Neural crest cell (in vitro differentiated cells): ENCODE results near the gene PRLR. TPM values are rescaled to one million over a fixed set of nuclear protein-coding genes. Genes with fewer than 3 reads are reported as not detected.

Source experiments
- DNase-seq: peaks from one replicate; pipeline ENCODE4 v3.0.0; 2021; ENCODE audit warnings: low read depth, mixed read lengths, low spot score
- H3K27ac Mint-ChIP-seq: one replicate; pipeline ENCODE4 v1.8.0; 2021; ENCODE audit warnings: mild to moderate bottlenecking, mixed read lengths; ENCODE audit not compliant: unreplicated experiment
- H3K27me3 Mint-ChIP-seq: 2 replicates; pipeline ENCODE4 v1.8.0; 2021; ENCODE audit warnings: low read depth, mild to moderate bottlenecking, mixed read lengths
- H3K36me3 Mint-ChIP-seq: 2 replicates; pipeline ENCODE4 v1.8.0; 2021; ENCODE audit warnings: low read depth, mild to moderate bottlenecking, mixed read lengths
- H3K4me1 Mint-ChIP-seq: 2 replicates; pipeline ENCODE4 v1.8.0; 2021; ENCODE audit warnings: mixed read lengths
- H3K4me3 Mint-ChIP-seq: one replicate; pipeline ENCODE4 v1.8.0; 2021; ENCODE audit warnings: mild to moderate bottlenecking, mixed read lengths
- H3K9me3 Mint-ChIP-seq: 2 replicates; pipeline ENCODE4 v1.8.0; 2021; ENCODE audit warnings: mixed read lengths
- total RNA-seq: library from RNA; stranded (reverse); gene quantifications from 2 replicates; pipeline ENCODE4 v1.2.1, GENCODE V29; 2021
- TF ChIP-seq, protein P1 (sequence below): fragments of 200-600 bp; sonication (generic); conservative IDR thresholded peaks from 2 replicates; pipeline ENCODE4 v1.5.0; 2021; ENCODE audit warnings: antibody characterized with exemption, mild to moderate bottlenecking

PRLR gene
- total RNA-seq, 1 donor from 2014 or later: 0.58 TPM

DNA sequence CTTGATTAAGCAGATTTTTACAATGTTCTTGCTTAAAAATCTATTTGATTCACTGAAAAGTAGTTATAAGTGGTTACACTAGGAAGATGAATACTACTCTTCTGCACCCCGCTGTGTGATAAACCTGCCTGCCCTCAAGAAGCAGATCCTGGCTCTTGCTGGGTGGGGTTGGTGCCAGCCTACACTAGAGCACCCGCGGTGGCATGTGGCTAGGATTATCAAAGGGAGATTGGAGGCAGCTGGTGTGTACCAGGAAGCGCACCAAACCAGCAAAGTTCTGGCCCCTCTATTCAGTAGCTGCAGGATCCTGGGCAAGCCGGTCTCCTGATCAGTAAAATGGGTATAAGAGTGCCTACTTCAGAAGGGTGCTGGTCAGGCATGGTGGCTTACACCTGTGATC lies 43.5 kb downstream of the PRLR start:
- no peaks in the 10 kb centered on the region for H3K9me3 Mint-ChIP-seq
- H3K36me3 Mint-ChIP-seq: no peaks in the 10 kb centered on the region
- no peak overlapping the region for H3K4me3 Mint-ChIP-seq
- TF ChIP-seq, protein P1, sequence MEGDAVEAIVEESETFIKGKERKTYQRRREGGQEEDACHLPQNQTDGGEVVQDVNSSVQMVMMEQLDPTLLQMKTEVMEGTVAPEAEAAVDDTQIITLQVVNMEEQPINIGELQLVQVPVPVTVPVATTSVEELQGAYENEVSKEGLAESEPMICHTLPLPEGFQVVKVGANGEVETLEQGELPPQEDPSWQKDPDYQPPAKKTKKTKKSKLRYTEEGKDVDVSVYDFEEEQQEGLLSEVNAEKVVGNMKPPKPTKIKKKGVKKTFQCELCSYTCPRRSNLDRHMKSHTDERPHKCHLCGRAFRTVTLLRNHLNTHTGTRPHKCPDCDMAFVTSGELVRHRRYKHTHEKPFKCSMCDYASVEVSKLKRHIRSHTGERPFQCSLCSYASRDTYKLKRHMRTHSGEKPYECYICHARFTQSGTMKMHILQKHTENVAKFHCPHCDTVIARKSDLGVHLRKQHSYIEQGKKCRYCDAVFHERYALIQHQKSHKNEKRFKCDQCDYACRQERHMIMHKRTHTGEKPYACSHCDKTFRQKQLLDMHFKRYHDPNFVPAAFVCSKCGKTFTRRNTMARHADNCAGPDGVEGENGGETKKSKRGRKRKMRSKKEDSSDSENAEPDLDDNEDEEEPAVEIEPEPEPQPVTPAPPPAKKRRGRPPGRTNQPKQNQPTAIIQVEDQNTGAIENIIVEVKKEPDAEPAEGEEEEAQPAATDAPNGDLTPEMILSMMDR: no peak
- no peak overlapping the region for H3K27ac Mint-ChIP-seq
- no peak for DNase-seq
- no peaks in the 10 kb centered on the region for H3K4me1 Mint-ChIP-seq
- no peaks in the 10 kb centered on the region for H3K27me3 Mint-ChIP-seq

DNA sequence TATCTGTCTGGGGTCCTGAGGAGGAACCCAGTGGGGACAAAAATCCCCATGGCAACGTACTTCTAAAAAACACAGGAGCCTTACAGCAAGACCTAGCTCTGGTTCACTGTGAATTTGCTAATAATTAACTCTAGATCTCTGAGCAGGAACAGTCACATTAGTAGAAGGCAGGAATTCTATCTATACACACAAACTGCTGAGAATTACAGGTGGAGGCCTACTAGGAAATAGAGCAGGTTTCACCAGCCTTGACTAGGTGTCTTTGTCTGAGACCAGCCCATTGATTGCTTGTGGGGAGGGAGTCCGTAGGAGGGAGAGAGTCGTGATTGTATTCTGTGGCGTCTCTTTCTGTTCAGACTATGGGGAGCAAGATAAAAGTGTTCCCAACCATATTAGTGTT lies 44.8 kb downstream of the PRLR start:
- Mint-ChIP-seq H3K4me3 (no peak overlapping the region), H3K27me3 (no peaks in the 10 kb centered on the region), H3K9me3 (no peaks in the 10 kb centered on the region), H3K27ac (no peak overlapping the region), H3K36me3 (no peaks in the 10 kb centered on the region), H3K4me1 (no peaks in the 10 kb centered on the region)
- TF ChIP-seq, protein P1: no peak
- DNase-seq: no peak

GRCh38 chr5:35183556-35183955 lies 46.7 kb downstream of the PRLR start:
- Mint-ChIP-seq H3K4me3 (no peak overlapping the region), H3K27me3 (no peaks in the 10 kb centered on the region), H3K9me3 (no peaks in the 10 kb centered on the region), H3K36me3 (no peaks in the 10 kb centered on the region), H3K4me1 (no peaks in the 10 kb centered on the region), H3K27ac (no peak overlapping the region)
- no peak for DNase-seq
- TF ChIP-seq, protein P1: no peak

- H3K9me3 Mint-ChIP-seq: no peaks in the 10 kb centered on the region
- peak; percentile 23 for DNase-seq
- no peak overlapping the region for H3K4me3 Mint-ChIP-seq
- no peaks in the 10 kb centered on the region for H3K27me3 Mint-ChIP-seq
- no peaks in the 10 kb centered on the region for H3K36me3 Mint-ChIP-seq
- no peaks in the 10 kb centered on the region for H3K4me1 Mint-ChIP-seq
- TF ChIP-seq, protein P1: peak; percentile 50
- H3K27ac Mint-ChIP-seq: no peak overlapping the region
Measured at GRCh38 chr5:35182910-35183535, 47.3 kb downstream of the PRLR start.

GRCh38 chr5:35182486-35182885 lies 47.8 kb downstream of the PRLR start:
- Mint-ChIP-seq H3K27ac (no peak overlapping the region), H3K4me3 (no peak overlapping the region), H3K4me1 (no peaks in the 10 kb centered on the region), H3K27me3 (no peaks in the 10 kb centered on the region), H3K36me3 (no peaks in the 10 kb centered on the region), H3K9me3 (no peaks in the 10 kb centered on the region)
- TF ChIP-seq, protein P1: no peak
- DNase-seq: no peak

DNA sequence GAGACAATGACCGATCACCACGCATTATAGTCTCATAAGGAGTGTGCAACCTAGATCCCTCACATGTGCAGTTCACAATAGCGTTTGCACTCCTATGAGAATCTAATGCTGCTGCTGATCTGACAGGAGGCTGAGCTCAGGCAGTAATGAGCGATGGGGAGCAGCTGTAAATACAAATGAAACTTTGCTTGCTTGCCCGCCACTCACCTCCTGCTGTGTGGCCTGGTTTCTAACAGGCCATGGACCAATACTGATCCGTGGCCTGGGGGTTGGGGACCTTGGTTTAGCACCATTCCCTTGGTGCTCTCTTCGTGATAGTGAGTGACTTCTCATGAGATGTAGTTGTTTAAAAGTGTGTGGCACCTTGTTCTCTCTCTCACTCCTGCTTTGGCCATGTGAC lies 50.2 kb downstream of the PRLR start:
- Mint-ChIP-seq H3K4me1 (no peaks in the 10 kb centered on the region), H3K9me3 (no peaks in the 10 kb centered on the region), H3K27ac (no peak overlapping the region), H3K36me3 (no peaks in the 10 kb centered on the region), H3K27me3 (no peaks in the 10 kb centered on the region), H3K4me3 (no peak overlapping the region)
- no peak for DNase-seq
- TF ChIP-seq, protein P1: no peak
